Measurements from ENCODE around the gene DAPL1. TPM values are rescaled to one million over a fixed set of nuclear protein-coding genes. Genes with fewer than 3 reads are reported as not detected.
A peak's percentile ranks its signal among the peaks of the same experiment; 100 is the strongest.

Gene DAPL1
- total RNA-seq, 1 experiment from 2014 or later, result not detected

DNA sequence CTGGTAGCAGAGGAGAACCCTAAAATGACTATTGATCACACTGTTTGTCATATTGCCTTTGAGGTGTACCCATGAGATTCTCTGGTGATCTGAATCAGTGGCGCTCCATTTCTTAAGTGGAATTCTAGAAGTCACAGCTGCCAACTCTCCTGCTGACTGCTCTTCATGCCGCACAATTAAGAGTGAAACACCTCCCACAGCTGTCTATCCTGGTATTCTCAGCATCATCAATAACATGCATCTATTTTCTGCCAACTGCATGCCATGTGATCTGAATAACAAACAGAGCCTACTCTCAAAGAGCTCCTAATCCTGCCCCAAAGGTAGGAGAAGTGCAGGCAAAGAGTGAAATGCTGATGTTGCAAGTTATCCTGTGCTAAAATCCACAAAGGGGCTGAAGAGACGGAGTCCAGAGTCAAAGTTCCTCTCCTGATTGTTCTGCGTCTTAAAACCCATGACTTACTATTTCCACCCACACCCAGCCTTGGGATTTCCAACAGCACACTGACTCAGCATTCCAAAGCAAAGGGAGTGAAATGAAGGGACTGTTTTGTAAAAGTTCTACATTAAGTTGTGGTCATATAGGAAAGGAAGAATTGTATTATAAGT is 13.7 kb upstream of the DAPL1 start:
- no peaks in the 10 kb centered on the region for H3K9me3 Mint-ChIP-seq (ENCODE audit: unreplicated experiment)
- no peak overlapping the region for H3K27ac Mint-ChIP-seq (ENCODE audit: low read depth, unreplicated experiment)
- H3K4me3 Mint-ChIP-seq (ENCODE audit: unreplicated experiment), result no peak overlapping the region
- intact Hi-C loops (cut with micrococcal nuclease), result no loop called here
- CTCF ChIA-PET, result interaction anchor here (0.6 to 0.7 kb wide), 2 partner anchors 291 to 324 kb away, joined by 3 read pairs; no protein-coding TSS in a partner anchor
- H3K36me3 Mint-ChIP-seq (ENCODE audit: insufficient read depth, unreplicated experiment), result no peaks in the 10 kb centered on the region
- H3K27me3 Mint-ChIP-seq (ENCODE audit: insufficient read depth, unreplicated experiment), result no peaks in the 10 kb centered on the region
- POLR2A ChIA-PET, result interaction anchor here (0.5 to 0.9 kb wide), 4 partner anchors 28 to 1034 kb away, joined by 3 to 5 read pairs (median 3); partner anchors contain the start of gene TANC1
- BruUV-seq (replicated peaks), result no TSS peak
- TF ChIP-seq, protein P1, sequence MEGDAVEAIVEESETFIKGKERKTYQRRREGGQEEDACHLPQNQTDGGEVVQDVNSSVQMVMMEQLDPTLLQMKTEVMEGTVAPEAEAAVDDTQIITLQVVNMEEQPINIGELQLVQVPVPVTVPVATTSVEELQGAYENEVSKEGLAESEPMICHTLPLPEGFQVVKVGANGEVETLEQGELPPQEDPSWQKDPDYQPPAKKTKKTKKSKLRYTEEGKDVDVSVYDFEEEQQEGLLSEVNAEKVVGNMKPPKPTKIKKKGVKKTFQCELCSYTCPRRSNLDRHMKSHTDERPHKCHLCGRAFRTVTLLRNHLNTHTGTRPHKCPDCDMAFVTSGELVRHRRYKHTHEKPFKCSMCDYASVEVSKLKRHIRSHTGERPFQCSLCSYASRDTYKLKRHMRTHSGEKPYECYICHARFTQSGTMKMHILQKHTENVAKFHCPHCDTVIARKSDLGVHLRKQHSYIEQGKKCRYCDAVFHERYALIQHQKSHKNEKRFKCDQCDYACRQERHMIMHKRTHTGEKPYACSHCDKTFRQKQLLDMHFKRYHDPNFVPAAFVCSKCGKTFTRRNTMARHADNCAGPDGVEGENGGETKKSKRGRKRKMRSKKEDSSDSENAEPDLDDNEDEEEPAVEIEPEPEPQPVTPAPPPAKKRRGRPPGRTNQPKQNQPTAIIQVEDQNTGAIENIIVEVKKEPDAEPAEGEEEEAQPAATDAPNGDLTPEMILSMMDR (IDR thresholded peaks at IDR 0.05; ENCODE audit: unreplicated experiment), result no peak
- peaks cover 15% of the 10 kb centered on the region for H3K4me1 Mint-ChIP-seq (ENCODE audit: insufficient read depth, unreplicated experiment)
- peak; percentile 37 for DNase-seq (ENCODE audit: unreplicated experiment)

DNA sequence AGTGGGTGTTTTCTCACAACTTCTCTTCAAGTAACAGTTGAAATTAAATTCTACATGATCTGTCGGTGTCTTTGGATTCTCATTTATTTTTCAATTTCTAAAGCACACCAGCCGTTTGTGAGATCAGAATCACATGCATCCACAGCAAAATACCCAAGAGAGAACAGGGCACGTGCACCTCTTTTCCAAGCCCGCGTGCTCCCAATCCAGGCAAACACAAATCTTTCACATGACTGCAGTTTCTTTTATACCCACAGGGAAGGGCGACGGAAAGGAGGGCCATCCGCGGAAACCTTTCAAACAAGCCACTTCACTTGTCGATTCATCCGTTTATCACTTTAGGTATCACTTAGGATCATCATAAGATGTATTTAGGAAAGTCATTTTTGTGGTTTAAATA is 13.0 kb upstream of the DAPL1 start:
- Mint-ChIP-seq H3K36me3 (ENCODE audit: insufficient read depth, unreplicated experiment) (no peaks in the 10 kb centered on the region), H3K9me3 (ENCODE audit: unreplicated experiment) (no peaks in the 10 kb centered on the region), H3K27me3 (ENCODE audit: insufficient read depth, unreplicated experiment) (no peaks in the 10 kb centered on the region), H3K4me1 (ENCODE audit: insufficient read depth, unreplicated experiment) (peaks cover 15% of the 10 kb centered on the region), H3K4me3 (ENCODE audit: unreplicated experiment) (no peak overlapping the region), H3K27ac (ENCODE audit: low read depth, unreplicated experiment) (no peak overlapping the region)
- TF ChIP-seq, protein P1 (IDR thresholded peaks at IDR 0.05; ENCODE audit: unreplicated experiment), result no peak
- ChIA-PET POLR2A (interaction anchor here (0.8 kb wide), 1 partner anchor 187 kb away, joined by 3 read pairs; the partner anchor contains the start of gene TANC1), CTCF (no interaction called here)
- BruUV-seq (replicated peaks), result no TSS peak
- DNase-seq (ENCODE audit: unreplicated experiment), result no peak
- intact Hi-C loops (cut with micrococcal nuclease), result no loop called here

DNA sequence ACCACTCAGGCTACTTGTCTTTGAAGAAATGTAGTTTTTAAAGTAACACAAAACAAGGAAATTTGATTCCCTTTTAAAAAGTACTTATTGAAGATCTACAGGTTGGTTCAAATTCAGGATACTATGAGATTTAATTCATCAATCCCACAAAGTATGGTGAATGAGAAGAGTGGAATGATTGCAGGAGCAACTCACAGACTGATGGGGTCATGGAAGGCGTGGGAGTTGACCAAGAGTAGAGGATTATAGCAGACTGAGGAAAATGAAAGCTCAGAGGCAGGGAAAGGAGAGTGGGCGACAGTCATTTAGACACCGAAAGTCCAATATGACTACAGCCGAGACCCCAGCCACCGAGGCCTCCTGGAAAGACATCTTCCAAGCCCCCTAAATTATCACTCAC is 12.5 kb upstream of the DAPL1 start:
- Mint-ChIP-seq H3K4me3 (ENCODE audit: unreplicated experiment) (no peak overlapping the region), H3K9me3 (ENCODE audit: unreplicated experiment) (no peaks in the 10 kb centered on the region), H3K4me1 (ENCODE audit: insufficient read depth, unreplicated experiment) (peaks cover 15% of the 10 kb centered on the region), H3K27ac (ENCODE audit: low read depth, unreplicated experiment) (no peak overlapping the region), H3K36me3 (ENCODE audit: insufficient read depth, unreplicated experiment) (no peaks in the 10 kb centered on the region), H3K27me3 (ENCODE audit: insufficient read depth, unreplicated experiment) (no peaks in the 10 kb centered on the region)
- intact Hi-C loops (cut with micrococcal nuclease), result no loop called here
- DNase-seq (ENCODE audit: unreplicated experiment), result no peak
- TF ChIP-seq, protein P1 (IDR thresholded peaks at IDR 0.05; ENCODE audit: unreplicated experiment), result no peak
- POLR2A ChIA-PET, result no interaction called here
- CTCF ChIA-PET, result interaction anchor here (0.6 to 1.3 kb wide), 3 partner anchors 12 to 29 kb away, joined by 3 to 4 read pairs (median 4); no protein-coding TSS in a partner anchor
- no TSS peak for BruUV-seq (replicated peaks)

DNA sequence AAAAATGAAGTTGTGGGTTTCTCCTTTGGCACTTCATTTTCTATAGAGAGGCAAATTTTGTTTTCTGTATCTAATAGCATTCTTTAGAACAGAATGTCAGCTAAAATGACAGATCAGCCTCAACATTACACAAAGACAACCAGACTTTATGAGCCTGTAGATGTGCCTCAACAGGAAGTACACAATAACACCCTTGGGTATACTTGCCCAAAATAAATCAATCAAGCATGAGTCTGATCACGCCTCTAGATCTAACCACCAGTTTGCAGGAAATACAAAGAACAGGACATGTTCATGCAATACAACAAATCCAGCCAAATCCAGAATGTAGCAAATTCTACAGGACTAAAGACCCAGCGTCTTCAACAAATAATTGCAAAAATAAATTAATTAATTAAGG is 11.2 kb upstream of the DAPL1 start:
- no peak overlapping the region for H3K4me3 Mint-ChIP-seq (ENCODE audit: unreplicated experiment)
- no peak overlapping the region for H3K27ac Mint-ChIP-seq (ENCODE audit: low read depth, unreplicated experiment)
- intact Hi-C loops (cut with micrococcal nuclease), result no loop called here
- no peaks in the 10 kb centered on the region for H3K27me3 Mint-ChIP-seq (ENCODE audit: insufficient read depth, unreplicated experiment)
- no peaks in the 10 kb centered on the region for H3K9me3 Mint-ChIP-seq (ENCODE audit: unreplicated experiment)
- POLR2A ChIA-PET, result interaction anchor here (0.7 kb wide), 1 partner anchor 355 kb away, joined by 3 read pairs; no protein-coding TSS in a partner anchor
- H3K4me1 Mint-ChIP-seq (ENCODE audit: insufficient read depth, unreplicated experiment), result peaks cover 15% of the 10 kb centered on the region
- no peak for DNase-seq (ENCODE audit: unreplicated experiment)
- CTCF ChIA-PET, result interaction anchor here (0.7 to 1.3 kb wide), 3 partner anchors 30 to 750 kb away, joined by 3 to 4 read pairs (median 3); no protein-coding TSS in a partner anchor
- BruUV-seq (replicated peaks), result no TSS peak
- no peaks in the 10 kb centered on the region for H3K36me3 Mint-ChIP-seq (ENCODE audit: insufficient read depth, unreplicated experiment)
- TF ChIP-seq, protein P1 (IDR thresholded peaks at IDR 0.05; ENCODE audit: unreplicated experiment), result no peak
